Hippocampal formation (tissue), 2 donors: ENCODE data around the gene ERC1.
"Not testable (repeated sequence)": the region's sequence is repeated elsewhere in the genome, so short reads cannot be mapped to it uniquely, and the experiment has no call there.

Experiments
- DNase-seq, 2 donors: peaks; one replicate each; lab custom pipeline; 2025; lab: John Stamatoyannopoulos, UW

The ERC1 gene

GRCh38 chr12:1350934-1351240, 359.9 kb downstream of the ERC1 start:
- DNase-seq, result no peak

- DNase-seq, result no peak
These were observed 360.9 kb downstream of the ERC1 start for GRCh38 chr12:1351926-1352325.

GRCh38 chr12:1353451-1353850, 362.4 kb downstream of the ERC1 start:
- DNase-seq, result no peak

- DNase-seq, result no peak
These were observed 364.4 kb downstream of the ERC1 start for GRCh38 chr12:1355396-1355795.

GRCh38 chr12:1355871-1356270, 364.8 kb downstream of the ERC1 start:
- DNase-seq, result not testable (repeated sequence)

- DNase-seq, result no peak
These were observed 365.3 kb downstream of the ERC1 start for GRCh38 chr12:1356285-1356684.

GRCh38 chr12:1357171-1357570, 366.1 kb downstream of the ERC1 start:
- no peak for DNase-seq

GRCh38 chr12:1357711-1358110, 366.7 kb downstream of the ERC1 start:
- DNase-seq, result no peak

GRCh38 chr12:1360441-1361210, 369.6 kb downstream of the ERC1 start:
- DNase-seq, result no peak

GRCh38 chr12:1362143-1362662, 371.2 kb downstream of the ERC1 start:
- DNase-seq, result no peak

- DNase-seq, result no peak
These were observed 374.7 kb downstream of the ERC1 start for GRCh38 chr12:1365703-1366102.

- no peak for DNase-seq
These were observed 376.6 kb downstream of the ERC1 start for GRCh38 chr12:1367331-1368291.

GRCh38 chr12:1369460-1369859, 378.4 kb downstream of the ERC1 start:
- no peak for DNase-seq

- no peak for DNase-seq
These were observed 379.0 kb downstream of the ERC1 start for GRCh38 chr12:1369938-1370500.

- no peak for DNase-seq
These were observed 383.1 kb downstream of the ERC1 start for GRCh38 chr12:1373901-1374735.

GRCh38 chr12:1375323-1375722, 384.3 kb downstream of the ERC1 start:
- no peak for DNase-seq

GRCh38 chr12:1377117-1377516, 386.1 kb downstream of the ERC1 start:
- DNase-seq, result no peak

- no peak for DNase-seq
These were observed 386.7 kb downstream of the ERC1 start for GRCh38 chr12:1377681-1378080.

- peak in 1 of 2 donors; percentile 0 for DNase-seq
These were observed 389.3 kb downstream of the ERC1 start for GRCh38 chr12:1380171-1380851.

- DNase-seq, result no peak
These were observed 391.1 kb downstream of the ERC1 start for GRCh38 chr12:1382151-1382550.

- no peak for DNase-seq
These were observed 391.8 kb downstream of the ERC1 start for GRCh38 chr12:1382826-1383225.
